GM06990 (cell line): ENCODE results near the gene MRFAP1L1.

Experiments
- DNase-seq: peaks from one replicate; pipeline ENCODE4 v3.0.0-alpha.2; 2011; ENCODE audit not compliant: insufficient read length; ENCODE audit errors: extremely low read depth
- H3K27me3 ChIP-seq: replicated peaks from 2 replicates; pipeline ENCODE4 v1.6.0; 2011; ENCODE audit warnings: low read length; ENCODE audit not compliant: control insufficient read depth, insufficient read depth
- H3K36me3 ChIP-seq: 2 replicates; pipeline ENCODE4 v1.5.1; 2011; ENCODE audit warnings: low read length; ENCODE audit not compliant: control insufficient read depth, insufficient read depth
- H3K4me3 ChIP-seq: replicated peaks from 2 replicates; pipeline ENCODE4 v1.5.1; 2011; ENCODE audit warnings: low read depth, mild to moderate bottlenecking, control low read depth, low read length
- CTCF ChIP-seq: IDR thresholded peaks from 2 replicates; pipeline ENCODE4 v1.5.1; 2011; ENCODE audit warnings: low read length, control low read depth, mild to moderate bottlenecking, inconsistent platforms; ENCODE audit not compliant: insufficient read depth, poor library complexity, severe bottlenecking

MRFAP1L1 gene

DNA sequence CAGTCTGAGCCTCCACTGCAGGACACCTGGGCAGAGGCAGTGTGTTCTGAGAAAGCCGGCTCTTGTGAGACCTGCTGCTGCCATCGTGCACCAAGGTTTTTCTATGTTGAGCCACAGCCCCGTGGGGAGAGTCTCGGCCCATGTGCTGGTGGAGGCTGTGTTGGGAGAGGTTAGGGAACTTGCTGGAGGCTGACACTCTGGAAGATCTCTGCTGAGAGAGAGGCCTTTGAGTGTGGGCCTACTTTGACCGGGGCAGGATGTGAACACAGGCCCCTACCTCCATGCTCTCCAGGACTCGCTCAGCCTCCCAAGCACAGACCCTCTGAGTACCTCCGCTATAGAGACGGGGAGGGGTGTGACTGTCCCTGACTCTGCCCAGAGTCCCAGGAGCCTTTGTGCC, 17.3 kb downstream of the MRFAP1L1 start:
- Histone ChIP-seq H3K27me3 (no peaks in the 10 kb centered on the region), H3K4me3 (no peak overlapping the region), H3K36me3 (no peaks in the 10 kb centered on the region)
- no peak for DNase-seq
- no peak for TF ChIP-seq CTCF

- H3K27me3 ChIP-seq: no peaks in the 10 kb centered on the region; the same call in 1 of the 2 replicates
- TF ChIP-seq CTCF: no peak
- H3K36me3 ChIP-seq: no peaks in the 10 kb centered on the region
- no peak overlapping the region for H3K4me3 ChIP-seq
- DNase-seq: no peak
Measured at GRCh38 chr4:6689506-6689960, 20.1 kb downstream of the MRFAP1L1 start.

- no peak overlapping the region for H3K4me3 ChIP-seq
- no peaks in the 10 kb centered on the region for H3K36me3 ChIP-seq
- no peak for TF ChIP-seq CTCF
- DNase-seq: no peak
- no peaks in the 10 kb centered on the region; the same call in 1 of the 2 replicates for H3K27me3 ChIP-seq
Measured at GRCh38 chr4:6688879-6689505, 20.7 kb downstream of the MRFAP1L1 start.

DNA sequence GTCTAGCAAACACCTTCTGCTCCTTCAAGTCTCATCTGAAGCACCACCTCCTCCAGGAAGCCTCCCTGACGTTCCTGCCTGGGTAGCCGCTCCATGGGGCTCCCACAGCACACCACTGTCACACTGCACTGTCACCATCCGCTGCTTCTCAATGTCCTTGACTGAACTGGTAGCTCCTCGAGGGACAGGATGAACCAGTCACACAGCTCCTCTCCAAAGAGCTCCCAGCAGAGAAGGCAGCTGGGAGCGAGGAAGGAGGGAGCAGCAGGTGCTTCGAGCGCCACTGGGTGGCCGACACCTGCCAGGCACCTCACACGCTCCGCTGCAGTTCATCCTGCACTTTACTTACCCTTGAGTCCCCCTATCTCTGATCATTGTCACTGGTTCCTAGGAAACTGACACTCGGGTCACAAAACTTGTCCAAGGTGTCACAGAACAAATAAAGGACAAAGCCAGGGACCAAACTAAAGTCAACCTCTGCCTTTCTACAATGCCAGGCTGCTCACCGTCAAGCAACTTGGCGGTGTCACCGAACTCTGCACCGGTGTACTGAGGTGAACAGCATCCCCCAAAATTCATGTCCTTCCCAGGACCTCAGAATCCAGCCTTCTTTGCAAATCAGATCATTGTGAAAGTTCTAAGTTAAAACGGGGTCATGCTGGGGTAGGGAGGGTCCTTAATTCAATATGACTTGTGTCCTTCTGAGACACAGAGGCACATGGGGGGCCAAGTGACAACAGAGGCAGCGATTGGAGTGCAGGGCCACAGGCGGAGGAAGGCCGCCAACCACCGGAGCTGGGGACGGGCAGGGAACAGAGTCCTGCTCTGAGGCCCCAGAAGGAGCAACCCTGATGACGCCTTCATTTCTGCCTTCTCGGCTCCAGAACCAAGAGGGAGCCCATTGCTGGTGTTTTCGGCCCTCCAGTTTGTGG, 21.5 kb downstream of the MRFAP1L1 start:
- TF ChIP-seq CTCF: no peak
- H3K36me3 ChIP-seq: no peaks in the 10 kb centered on the region
- DNase-seq: no peak
- H3K4me3 ChIP-seq: no peak overlapping the region
- H3K27me3 ChIP-seq: no peaks in the 10 kb centered on the region; the same call in 1 of the 2 replicates

- H3K36me3 ChIP-seq: no peaks in the 10 kb centered on the region
- H3K4me3 ChIP-seq: no peak overlapping the region
- no peaks in the 10 kb centered on the region; the same call in 1 of the 2 replicates for H3K27me3 ChIP-seq
- TF ChIP-seq CTCF: no peak
- DNase-seq: no peak
Measured at GRCh38 chr4:6686104-6686787, 23.4 kb downstream of the MRFAP1L1 start.
